Suprapubic skin (tissue), 4 donors: Measurements from ENCODE around the gene NR1I2. TPM values are rescaled to one million over a fixed set of nuclear protein-coding genes. Genes with fewer than 3 reads are reported as not detected.

Experiments
- DNase-seq, 2 donors: peaks; one replicate each; pipeline ENCODE4 v3.0.0-alpha.2; 2019; ENCODE audit warnings: low spot score in 2 of 2
- H3K27ac ChIP-seq: fragments of 200-600 bp; sonication (generic); one replicate; pipeline ENCODE4 v1.5.1; 2019
- H3K27me3 ChIP-seq: fragments of 200-600 bp; sonication (generic); one replicate; pipeline ENCODE4 v1.5.1; 2019
- H3K36me3 ChIP-seq: fragments of 200-600 bp; sonication (generic); one replicate; pipeline ENCODE4 v1.5.1; 2019
- H3K4me1 ChIP-seq: fragments of 200-600 bp; sonication (generic); one replicate; pipeline ENCODE4 v1.5.1; 2019
- H3K4me3 ChIP-seq: fragments of 200-600 bp; sonication (generic); one replicate; pipeline ENCODE4 v1.5.1; 2019; ENCODE audit warnings: mild to moderate bottlenecking
- H3K9me3 ChIP-seq: fragments of 200-600 bp; sonication (generic); one replicate; pipeline ENCODE4 v1.5.1; 2019
- CTCF ChIP-seq, 2 donors: fragments of 200-600 bp in 1 of 2; fragments of 450-650 bp in 1 of 2; sonication (generic) in 1 of 2; IDR thresholded peaks; one replicate each; pipeline ENCODE4 v1.5.1; 2016 to 2019; ENCODE audit warnings: antibody characterized with exemption in 2 of 2, mild to moderate bottlenecking in 1 of 2, moderate library complexity in 1 of 2
- EP300 ChIP-seq: sonication (generic); formaldehyde crosslinking; IDR thresholded peaks from one replicate; pipeline ENCODE4 v1.6.1; 2017; ENCODE audit warnings: antibody characterized with exemption
- POLR2A ChIP-seq, 2 donors: fragments of 450-650 bp; IDR thresholded peaks; one replicate each; pipeline ENCODE4 v1.6.1; 2017; ENCODE audit warnings: antibody characterized with exemption in 2 of 2, mild to moderate bottlenecking in 2 of 2, moderate library complexity in 2 of 2
- POLR2AphosphoS5 ChIP-seq, 3 donors: sonication (generic); formaldehyde crosslinking; IDR thresholded peaks; one replicate each; pipeline ENCODE4 v1.6.1; 2017; ENCODE audit warnings: antibody characterized with exemption in 3 of 3
- WGBS: methylation state at CpG from one replicate; pipeline ENCODE4 v1.1.5; 2018; 5-methylcytosine and 5-hydroxymethylcytosine counted together
- total RNA-seq, 4 donors: library from RNA; depleted of rRNA; stranded (reverse); fragments of >200 nt; gene quantifications; one replicate each; pipeline ENCODE4 v1.1.0, GENCODE V29; 2016

Gene NR1I2
- total RNA-seq, 4 donors from 2014 or later, result not detected

- no peaks in the 10 kb centered on the region for H3K27me3 ChIP-seq
- no peak for TF ChIP-seq CTCF (IDR thresholded peaks at IDR 0.05)
- no peak for TF ChIP-seq POLR2A (IDR thresholded peaks at IDR 0.05)
- no peak for TF ChIP-seq EP300
- no peak for TF ChIP-seq POLR2AphosphoS5 (IDR thresholded peaks at IDR 0.05)
- H3K4me3 ChIP-seq, result no peak overlapping the region
- H3K9me3 ChIP-seq, result no peaks in the 10 kb centered on the region
- peaks cover 35% of the 10 kb centered on the region for H3K36me3 ChIP-seq
- DNase-seq, result no peak
- WGBS, result 87% methylated on average over 2 of the region's 2 CpGs
- no peak overlapping the region for H3K27ac ChIP-seq
- no peaks in the 10 kb centered on the region for H3K4me1 ChIP-seq
Observed at GRCh38 chr3:119862616-119863015, 80.7 kb downstream of the NR1I2 start.

- TF ChIP-seq EP300 (no peak), POLR2AphosphoS5 (IDR thresholded peaks at IDR 0.05) (no peak), POLR2A (IDR thresholded peaks at IDR 0.05) (no peak), CTCF (IDR thresholded peaks at IDR 0.05) (no peak)
- H3K27ac ChIP-seq, result no peak overlapping the region
- H3K36me3 ChIP-seq, result peaks cover 21% of the 10 kb centered on the region
- DNase-seq, result no peak
- no peak overlapping the region for H3K4me3 ChIP-seq
- H3K27me3 ChIP-seq, result no peaks in the 10 kb centered on the region
- 91% methylated on average over 7 of the region's 7 CpGs for WGBS
- H3K4me1 ChIP-seq, result no peaks in the 10 kb centered on the region
- no peaks in the 10 kb centered on the region for H3K9me3 ChIP-seq
Observed at GRCh38 chr3:119864476-119864875, 82.6 kb downstream of the NR1I2 start.

Other genes with a start within 250 kb of the NR1I2 start
- gene CD80, start 222.5 kb upstream of the NR1I2 start, total RNA-seq, result not detected
- 1 to 10 TPM; 1.3 to 3.9 (median 2.3) TPM for gene ADPRH, start 202.6 kb upstream of the NR1I2 start, total RNA-seq
- 1 to 10 TPM in 2 of 4 donors, under 1 TPM in 1, not detected in 1; 0.39 to 1.8 (median 1.4) TPM for gene PLA1A, start 184.2 kb upstream of the NR1I2 start, total RNA-seq
- 1 to 10 TPM in 3 of 4 donors, under 1 TPM in 1; 0.68 to 4.5 (median 3.4) TPM for gene POPDC2, start 121.5 kb upstream of the NR1I2 start, total RNA-seq
- 10 to 100 TPM; 22.1 to 29.8 (median 26.0) TPM for gene COX17, start 104.7 kb upstream of the NR1I2 start, total RNA-seq
- 1 to 10 TPM in 3 of 4 donors, under 1 TPM in 1; 0.34 to 9.5 (median 1.9) TPM for gene CFAP91, start 79.1 kb upstream of the NR1I2 start, total RNA-seq